ENCODE data around the gene PNLIPRP2.

DNA sequence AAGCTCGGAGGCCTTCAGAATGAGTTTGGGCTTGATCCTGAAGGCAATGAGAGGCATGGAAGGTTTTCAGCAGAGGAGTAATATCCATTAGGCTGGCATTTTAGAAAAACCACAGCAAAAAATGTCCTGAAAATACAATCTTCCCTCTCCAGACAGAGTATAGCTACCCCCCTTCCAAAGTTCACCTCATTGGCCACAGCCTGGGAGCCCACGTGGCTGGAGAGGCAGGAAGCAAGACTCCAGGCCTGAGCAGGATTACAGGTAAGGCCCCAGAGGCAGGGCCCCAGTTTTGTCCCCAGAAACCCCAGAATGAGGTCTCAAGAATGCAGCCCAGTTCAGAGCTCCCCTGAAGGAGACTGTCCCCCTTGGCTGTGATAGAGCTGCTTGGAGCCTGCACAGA, 24.7 kb upstream of the PNLIPRP2 start:
- TF ChIP-seq CTCF (IDR thresholded peaks at IDR 0.05): no peak
- TF ChIP-seq RCOR1 (IDR thresholded peaks at IDR 0.05; ENCODE audit: low read depth, low read length): no peak
- TF ChIP-seq MAFK (IDR thresholded peaks at IDR 0.05; ENCODE audit: partially characterized antibody): no peak
- no peak for TF ChIP-seq POLR2A (IDR thresholded peaks at IDR 0.05; ENCODE audit: low read length)
- no peak for TF ChIP-seq RNF2 (IDR thresholded peaks at IDR 0.05; ENCODE audit: borderline replicate concordance, low read depth)
- no peak for TF ChIP-seq RAD21 (conservative IDR thresholded peaks at IDR 0.05 in 1 of 2, IDR thresholded peaks at IDR 0.05 in 1 of 2)
- no peak for TF ChIP-seq HDAC2 (IDR thresholded peaks at IDR 0.05)
- TF ChIP-seq PHF8 (IDR thresholded peaks at IDR 0.05; ENCODE audit: borderline replicate concordance, low read depth): no peak
- TF ChIP-seq, protein P1, sequence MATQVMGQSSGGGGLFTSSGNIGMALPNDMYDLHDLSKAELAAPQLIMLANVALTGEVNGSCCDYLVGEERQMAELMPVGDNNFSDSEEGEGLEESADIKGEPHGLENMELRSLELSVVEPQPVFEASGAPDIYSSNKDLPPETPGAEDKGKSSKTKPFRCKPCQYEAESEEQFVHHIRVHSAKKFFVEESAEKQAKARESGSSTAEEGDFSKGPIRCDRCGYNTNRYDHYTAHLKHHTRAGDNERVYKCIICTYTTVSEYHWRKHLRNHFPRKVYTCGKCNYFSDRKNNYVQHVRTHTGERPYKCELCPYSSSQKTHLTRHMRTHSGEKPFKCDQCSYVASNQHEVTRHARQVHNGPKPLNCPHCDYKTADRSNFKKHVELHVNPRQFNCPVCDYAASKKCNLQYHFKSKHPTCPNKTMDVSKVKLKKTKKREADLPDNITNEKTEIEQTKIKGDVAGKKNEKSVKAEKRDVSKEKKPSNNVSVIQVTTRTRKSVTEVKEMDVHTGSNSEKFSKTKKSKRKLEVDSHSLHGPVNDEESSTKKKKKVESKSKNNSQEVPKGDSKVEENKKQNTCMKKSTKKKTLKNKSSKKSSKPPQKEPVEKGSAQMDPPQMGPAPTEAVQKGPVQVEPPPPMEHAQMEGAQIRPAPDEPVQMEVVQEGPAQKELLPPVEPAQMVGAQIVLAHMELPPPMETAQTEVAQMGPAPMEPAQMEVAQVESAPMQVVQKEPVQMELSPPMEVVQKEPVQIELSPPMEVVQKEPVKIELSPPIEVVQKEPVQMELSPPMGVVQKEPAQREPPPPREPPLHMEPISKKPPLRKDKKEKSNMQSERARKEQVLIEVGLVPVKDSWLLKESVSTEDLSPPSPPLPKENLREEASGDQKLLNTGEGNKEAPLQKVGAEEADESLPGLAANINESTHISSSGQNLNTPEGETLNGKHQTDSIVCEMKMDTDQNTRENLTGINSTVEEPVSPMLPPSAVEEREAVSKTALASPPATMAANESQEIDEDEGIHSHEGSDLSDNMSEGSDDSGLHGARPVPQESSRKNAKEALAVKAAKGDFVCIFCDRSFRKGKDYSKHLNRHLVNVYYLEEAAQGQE (IDR thresholded peaks at IDR 0.05): no peak
- no peak for TF ChIP-seq ESRRA (IDR thresholded peaks at IDR 0.05; ENCODE audit: borderline replicate concordance, low read length)

Measured in A549 (cell line).